GM18858 (cell line): Measurements from ENCODE around the gene JADE3.

Experiments
- ATAC-seq: cut with Tn5 transposase; IDR thresholded peaks from one replicate; pipeline ENCODE4 v1.9.1; 2021; ENCODE audit not compliant: unreplicated experiment

The JADE3 gene

DNA sequence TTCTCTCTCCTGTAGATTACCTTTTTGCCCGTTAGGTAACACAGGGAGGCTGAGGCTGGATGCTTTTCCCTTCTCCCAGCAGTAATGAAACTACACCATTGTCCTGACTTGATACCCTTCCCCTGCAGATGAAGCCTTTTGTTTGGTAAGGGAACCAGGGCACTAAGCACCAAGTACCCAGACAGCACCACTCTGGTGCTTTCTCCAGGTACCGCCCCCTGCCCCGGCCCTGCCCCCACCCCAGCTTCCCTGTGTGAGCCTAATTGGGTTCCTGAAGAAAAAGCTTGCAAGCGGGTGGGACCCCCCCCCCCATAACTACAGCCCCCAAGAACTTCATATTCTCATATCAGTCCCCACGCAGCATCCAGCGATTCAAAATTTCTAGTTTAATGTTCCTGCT, 79.8 kb downstream of the JADE3 start:
- ATAC-seq: no peak

GRCh38 chrX:46994096-46994495, 81.9 kb downstream of the JADE3 start:
- ATAC-seq: no peak

GRCh38 chrX:47012131-47012530, 99.9 kb downstream of the JADE3 start:
- ATAC-seq: no peak

DNA sequence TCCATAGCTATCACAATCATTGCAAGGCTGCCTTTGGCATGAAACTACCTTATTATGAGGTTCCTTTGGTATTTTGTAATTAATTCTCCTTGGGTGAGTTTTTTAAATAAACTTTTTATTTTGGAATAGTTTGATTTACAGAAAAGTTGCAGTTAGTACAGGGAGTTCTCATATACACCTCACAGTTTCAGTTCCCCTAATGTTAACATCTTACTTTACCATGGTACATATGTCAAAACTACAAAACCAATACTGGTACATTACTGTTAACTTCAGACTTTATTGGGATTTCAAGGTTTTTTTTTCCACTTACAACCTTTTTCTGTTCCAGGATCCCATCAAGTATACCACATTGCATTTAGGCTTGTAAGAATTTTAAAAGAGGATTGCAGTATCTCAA, 114.0 kb downstream of the JADE3 start:
- no peak for ATAC-seq

- ATAC-seq: no peak
These were observed 118.1 kb downstream of the JADE3 start for GRCh38 chrX:47030339-47030738.

- no peak for ATAC-seq
These were observed 135.8 kb downstream of the JADE3 start for GRCh38 chrX:47047989-47048388.

- ATAC-seq: no peak
These were observed 147.1 kb downstream of the JADE3 start for GRCh38 chrX:47059142-47059874.

GRCh38 chrX:47060708-47061107, 148.5 kb downstream of the JADE3 start:
- ATAC-seq: no peak

DNA sequence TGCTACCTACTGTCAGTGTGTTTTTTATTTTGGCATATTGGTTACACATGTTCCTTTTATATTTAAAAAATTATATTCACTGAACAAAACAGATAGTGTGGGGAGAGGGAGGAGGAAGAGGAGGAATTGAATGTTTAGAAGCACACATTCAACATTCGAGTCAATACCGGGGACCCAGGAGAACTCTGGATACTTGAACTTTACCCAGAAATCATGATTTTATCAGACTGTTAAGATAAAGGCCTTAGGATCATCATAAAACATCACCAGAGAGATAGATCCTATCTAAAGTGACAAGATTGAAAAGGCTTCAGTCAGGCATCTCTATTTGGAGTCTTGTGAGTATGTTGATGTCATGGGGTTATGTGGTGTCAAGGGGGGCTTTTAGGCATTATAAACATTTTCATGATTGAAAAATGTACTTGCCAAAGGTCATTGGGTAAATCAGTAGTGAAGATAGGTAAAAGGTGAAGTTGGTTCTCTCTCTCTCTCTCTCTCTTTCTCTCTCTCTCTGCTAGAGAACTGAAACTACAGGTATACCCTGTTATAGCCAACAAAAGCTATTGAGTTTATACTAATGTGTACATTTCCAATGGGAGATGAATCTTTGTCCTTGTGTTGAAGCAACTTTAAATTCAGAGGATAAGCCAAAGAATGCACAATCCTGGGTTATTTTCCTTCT, 149.2 kb downstream of the JADE3 start:
- ATAC-seq: no peak

DNA sequence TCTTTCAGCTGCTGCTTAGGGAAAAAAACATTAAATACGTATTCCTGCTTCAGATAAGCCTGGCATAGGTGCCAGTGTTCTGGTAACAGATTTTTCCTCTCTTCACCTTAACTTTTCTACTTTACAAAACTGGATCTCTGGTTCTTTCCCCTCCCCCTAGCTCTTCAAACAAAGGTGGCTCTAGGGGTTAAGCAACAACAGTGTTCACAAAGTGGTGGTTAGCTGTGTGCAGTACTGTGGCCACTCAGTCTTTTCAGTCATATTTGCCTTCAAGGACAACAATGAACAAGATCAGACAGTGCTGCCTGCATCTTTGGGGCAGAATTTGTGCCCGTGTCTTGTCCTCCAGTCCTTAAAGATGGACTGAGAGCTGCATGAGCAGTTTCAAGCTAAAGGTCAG, 151.0 kb downstream of the JADE3 start:
- ATAC-seq: no peak

DNA sequence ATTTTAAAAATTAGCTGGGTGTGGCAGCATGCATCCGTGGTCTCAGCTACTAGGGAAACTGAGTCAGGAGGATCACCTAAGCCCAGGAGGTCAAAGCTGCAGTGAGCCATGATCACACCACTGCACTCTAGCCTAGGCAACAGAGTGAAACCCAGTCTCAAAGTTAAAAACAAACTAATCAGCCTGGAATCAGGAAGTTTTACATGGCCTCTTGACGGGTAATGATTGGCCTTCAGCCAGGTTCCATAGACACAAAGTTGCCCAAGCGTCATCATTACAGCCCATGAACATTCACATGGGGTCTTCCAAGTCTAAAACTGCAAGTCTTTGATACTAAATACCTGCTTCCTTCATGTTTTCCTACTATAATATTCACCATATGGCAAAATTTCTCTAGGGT, 156.0 kb downstream of the JADE3 start:
- no peak for ATAC-seq

GRCh38 chrX:47068720-47069119, 156.5 kb downstream of the JADE3 start:
- no peak for ATAC-seq

DNA sequence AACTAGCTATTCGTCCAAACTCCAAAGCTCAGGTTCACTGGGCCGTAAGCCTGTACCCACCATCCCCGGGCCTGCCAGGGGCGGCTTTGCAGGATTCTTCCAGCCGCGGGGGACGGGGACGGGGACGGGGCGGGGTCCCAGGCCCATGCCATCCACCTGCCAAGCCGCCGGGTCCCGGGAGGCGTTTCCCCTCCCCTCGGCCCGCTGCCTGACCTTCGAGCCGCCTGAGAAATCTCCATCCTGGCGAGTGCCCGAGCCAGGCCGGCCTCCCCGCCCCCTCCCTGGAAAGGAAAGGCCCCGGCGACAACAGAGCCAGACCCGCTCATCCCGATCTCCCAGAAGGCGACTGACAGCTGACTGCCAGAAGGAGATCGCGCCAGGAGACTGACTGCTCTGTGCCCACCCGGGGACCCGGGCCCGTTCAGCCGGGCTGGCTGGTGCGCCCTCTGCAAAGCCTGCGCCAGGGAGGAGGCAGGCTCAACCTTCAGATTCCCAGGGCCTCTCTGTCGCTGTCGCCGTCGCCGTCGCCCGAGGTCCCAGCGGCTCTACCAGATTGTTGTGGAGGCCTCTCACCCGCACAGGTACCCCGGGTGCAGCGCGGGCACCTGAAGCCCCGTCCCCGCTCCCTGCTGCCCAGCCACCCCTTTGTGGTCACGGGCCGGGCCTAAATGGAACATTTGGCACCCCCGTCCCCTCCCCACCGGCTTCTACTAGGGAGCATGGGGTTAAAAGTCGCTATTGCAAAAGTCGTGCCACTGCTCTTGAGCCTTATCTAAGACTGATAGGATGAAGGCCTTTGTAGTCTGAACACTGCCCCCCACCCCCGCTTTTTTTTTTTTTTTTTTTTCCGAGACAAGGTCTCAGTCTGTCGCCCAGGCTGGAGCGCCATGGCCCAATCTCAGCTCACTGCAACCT, 166.2 kb downstream of the JADE3 start, which contains the start of gene RGN:
Gene RGN (plus strand): TSS at position 315 of the 915 bp plus-strand sequence. CDS start 2,702 bp downstream, outside the sequence.
- ATAC-seq: no peak

- ATAC-seq: no peak
These were observed 168.1 kb downstream of the JADE3 start for GRCh38 chrX:47080215-47080914.

- no peak for ATAC-seq
These were observed 168.7 kb downstream of the JADE3 start for GRCh38 chrX:47080915-47081236.

DNA sequence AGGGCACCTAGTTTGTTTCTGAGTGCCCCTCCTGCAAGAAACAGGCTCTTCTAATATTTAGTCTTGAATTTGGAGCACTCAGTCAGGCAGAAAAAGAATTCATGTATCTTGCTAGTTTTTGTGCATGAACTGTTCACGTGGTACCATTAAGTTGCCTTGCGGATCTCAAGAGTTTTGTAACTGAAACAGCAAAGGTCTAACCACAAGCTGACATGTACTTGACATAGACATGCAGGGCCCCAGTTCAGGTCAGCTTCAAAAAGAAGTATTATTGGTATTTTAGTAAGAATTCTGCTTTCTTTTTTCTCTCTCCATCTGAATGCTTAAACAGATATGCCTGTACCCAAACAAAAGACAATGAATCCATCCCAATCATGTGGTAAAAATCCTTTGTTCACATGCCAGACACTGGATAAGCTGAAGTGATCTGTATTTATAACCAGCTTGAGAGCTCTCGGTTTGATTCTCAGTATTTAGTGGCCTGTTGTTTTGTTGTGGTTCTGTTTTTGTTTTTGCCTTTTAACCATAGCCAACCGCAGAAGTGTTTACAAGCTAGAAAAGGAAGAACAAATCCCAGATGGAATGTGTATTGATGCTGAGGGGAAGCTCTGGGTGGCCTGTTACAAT, 179.0 kb downstream of the JADE3 start:
- ATAC-seq: no peak

DNA sequence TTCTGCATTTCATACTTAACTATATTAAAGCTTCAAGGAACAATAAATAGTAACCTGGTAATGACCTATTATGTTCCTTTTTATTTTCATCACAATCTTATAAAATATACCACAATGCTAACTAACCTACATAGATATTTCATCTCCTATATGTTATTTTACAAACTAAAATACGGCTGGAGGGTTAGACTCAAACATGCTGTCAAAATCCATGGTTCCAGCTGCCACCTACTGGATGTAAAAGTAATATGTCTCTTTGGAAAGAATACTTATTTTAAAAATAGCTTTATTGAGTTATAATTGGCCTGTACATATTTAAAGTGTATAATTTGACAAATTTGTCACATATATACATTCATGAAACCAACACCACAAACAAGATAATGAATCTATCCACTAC, 181.0 kb downstream of the JADE3 start:
- no peak for ATAC-seq

DNA sequence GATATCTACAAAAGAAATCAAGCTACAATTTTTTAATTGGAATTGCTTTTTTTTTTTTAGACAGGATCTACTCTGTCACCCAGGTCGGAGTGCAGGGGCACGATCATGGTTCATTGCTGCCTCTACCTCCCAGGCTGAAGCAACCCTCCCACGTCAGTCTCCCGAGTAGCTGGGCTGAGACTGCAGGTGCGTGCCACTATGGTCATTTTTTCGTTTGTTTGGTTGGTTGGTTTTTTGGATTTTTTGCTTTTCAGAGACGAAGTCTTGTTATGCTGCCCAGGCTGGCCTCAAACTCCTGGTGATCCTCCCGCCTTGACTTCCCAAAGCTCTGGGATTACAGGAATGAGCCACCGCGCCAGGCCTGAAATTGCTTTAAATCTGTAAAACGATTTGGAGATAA, 181.6 kb downstream of the JADE3 start:
- ATAC-seq: no peak

GRCh38 chrX:47097018-47097417, 184.8 kb downstream of the JADE3 start:
- no peak for ATAC-seq

GRCh38 chrX:47098338-47099094, 186.3 kb downstream of the JADE3 start:
- ATAC-seq: no peak
